Measurements from ENCODE around the gene PHACTR3.

DNA sequence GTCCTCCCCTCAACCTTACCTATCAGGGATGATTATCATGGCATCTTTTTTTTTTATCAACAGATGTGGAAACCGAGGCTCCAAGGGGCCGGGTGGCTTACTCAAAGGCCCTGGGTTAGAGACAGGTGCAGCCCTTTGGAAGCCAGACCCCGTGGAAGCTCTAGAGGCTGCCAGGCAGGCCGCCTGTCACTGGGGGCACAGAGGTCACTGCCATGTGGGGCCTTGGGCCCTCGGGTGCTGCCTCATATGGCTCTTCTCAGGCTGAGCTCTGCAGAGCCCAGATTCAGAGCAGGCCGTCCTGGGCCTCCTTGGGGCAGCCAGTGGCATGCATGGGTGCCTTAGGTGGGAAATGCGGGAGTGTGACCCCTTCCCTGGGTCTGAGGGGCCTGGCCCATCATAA, 136.3 kb downstream of the PHACTR3 start:
- no peak for TF ChIP-seq EP300 (IDR thresholded peaks at IDR 0.05)
- TF ChIP-seq, protein P1, sequence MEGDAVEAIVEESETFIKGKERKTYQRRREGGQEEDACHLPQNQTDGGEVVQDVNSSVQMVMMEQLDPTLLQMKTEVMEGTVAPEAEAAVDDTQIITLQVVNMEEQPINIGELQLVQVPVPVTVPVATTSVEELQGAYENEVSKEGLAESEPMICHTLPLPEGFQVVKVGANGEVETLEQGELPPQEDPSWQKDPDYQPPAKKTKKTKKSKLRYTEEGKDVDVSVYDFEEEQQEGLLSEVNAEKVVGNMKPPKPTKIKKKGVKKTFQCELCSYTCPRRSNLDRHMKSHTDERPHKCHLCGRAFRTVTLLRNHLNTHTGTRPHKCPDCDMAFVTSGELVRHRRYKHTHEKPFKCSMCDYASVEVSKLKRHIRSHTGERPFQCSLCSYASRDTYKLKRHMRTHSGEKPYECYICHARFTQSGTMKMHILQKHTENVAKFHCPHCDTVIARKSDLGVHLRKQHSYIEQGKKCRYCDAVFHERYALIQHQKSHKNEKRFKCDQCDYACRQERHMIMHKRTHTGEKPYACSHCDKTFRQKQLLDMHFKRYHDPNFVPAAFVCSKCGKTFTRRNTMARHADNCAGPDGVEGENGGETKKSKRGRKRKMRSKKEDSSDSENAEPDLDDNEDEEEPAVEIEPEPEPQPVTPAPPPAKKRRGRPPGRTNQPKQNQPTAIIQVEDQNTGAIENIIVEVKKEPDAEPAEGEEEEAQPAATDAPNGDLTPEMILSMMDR (IDR thresholded peaks at IDR 0.05), result no peak
- no peak for TF ChIP-seq POLR2A (IDR thresholded peaks at IDR 0.05)

All from tibial nerve (tissue), 4 donors.